Parathyroid adenoma (tissue), 2 donors: ENCODE data around the gene F8.

ENCODE experiments used
- H2AFZ ChIP-seq: fragments of 300-600 bp; sonication (generic); one replicate; pipeline ENCODE4 v1.7.0; 2017; ENCODE audit warnings: antibody characterized with exemption, mild to moderate bottlenecking
- H3K27ac ChIP-seq: fragments of 300-600 bp; sonication (generic); one replicate; pipeline ENCODE4 v1.7.0; 2017
- H3K27me3 ChIP-seq: fragments of 300-600 bp; sonication (generic); one replicate; pipeline ENCODE4 v1.7.0; 2017; ENCODE audit warnings: low read length; ENCODE audit not compliant: control insufficient read depth, insufficient read depth
- H3K36me3 ChIP-seq: fragments of 300-600 bp; sonication (generic); one replicate; pipeline ENCODE4 v1.7.0; 2017; ENCODE audit warnings: low read length; ENCODE audit not compliant: control insufficient read depth, insufficient read depth
- H3K4me1 ChIP-seq: fragments of 300-600 bp; sonication (generic); one replicate; pipeline ENCODE4 v1.7.0; 2017; ENCODE audit warnings: control low read depth
- H3K4me2 ChIP-seq: fragments of 300-600 bp; sonication (generic); one replicate; pipeline ENCODE4 v1.7.0; 2017; ENCODE audit warnings: low read length
- H3K4me3 ChIP-seq: fragments of 300-600 bp; sonication (generic); one replicate; pipeline ENCODE4 v1.7.0; 2017; ENCODE audit warnings: low read depth, low read length
- H3K79me2 ChIP-seq: fragments of 300-600 bp; sonication (generic); one replicate; pipeline ENCODE4 v1.7.0; 2017; ENCODE audit warnings: control low read depth
- H3K9ac ChIP-seq: fragments of 300-600 bp; sonication (generic); one replicate; pipeline ENCODE4 v1.7.0; 2017; ENCODE audit warnings: mild to moderate bottlenecking
- H3K9me3 ChIP-seq: fragments of 300-600 bp; sonication (generic); one replicate; pipeline ENCODE4 v1.7.0; 2017; ENCODE audit warnings: low read length; ENCODE audit not compliant: control insufficient read depth
- TF ChIP-seq, protein P1 (sequence below): fragments of 300-600 bp; sonication (generic); IDR thresholded peaks from one replicate; pipeline ENCODE4 v1.7.0; 2017; ENCODE audit warnings: antibody characterized with exemption, mild to moderate bottlenecking
- donor health status: primary hyperparathyroidism.

The F8 gene

DNA sequence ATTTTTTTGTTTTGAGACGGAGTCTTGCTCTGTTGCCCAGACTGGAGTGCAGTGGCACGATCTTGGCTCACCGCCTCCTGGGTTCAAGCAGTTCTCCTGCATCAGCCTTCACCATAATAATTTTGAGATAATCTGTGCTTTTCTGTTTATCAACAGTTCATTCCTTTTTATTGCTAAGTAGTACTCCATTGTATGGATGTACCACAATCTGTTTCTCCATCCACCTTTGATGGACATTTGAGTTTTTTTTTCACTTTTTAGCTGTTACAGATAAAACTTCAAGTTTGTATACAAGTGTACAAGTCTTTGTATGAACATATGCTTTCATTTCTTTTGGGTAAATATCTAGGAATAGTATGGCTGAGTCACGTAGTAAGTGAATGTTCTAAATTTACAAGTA, 13.2 kb upstream of the F8 start:
- Histone ChIP-seq H3K27me3 (no peaks in the 10 kb centered on the region), H3K4me1 (no peaks in the 10 kb centered on the region), H2AFZ (no peak overlapping the region), H3K4me2 (no peak overlapping the region), H3K36me3 (no peaks in the 10 kb centered on the region), H3K27ac (no peak overlapping the region), H3K9ac (no peak overlapping the region), H3K79me2 (peaks cover 7% of the 10 kb centered on the region), H3K4me3 (no peak overlapping the region), H3K9me3 (no peaks in the 10 kb centered on the region)
- TF ChIP-seq, protein P1, sequence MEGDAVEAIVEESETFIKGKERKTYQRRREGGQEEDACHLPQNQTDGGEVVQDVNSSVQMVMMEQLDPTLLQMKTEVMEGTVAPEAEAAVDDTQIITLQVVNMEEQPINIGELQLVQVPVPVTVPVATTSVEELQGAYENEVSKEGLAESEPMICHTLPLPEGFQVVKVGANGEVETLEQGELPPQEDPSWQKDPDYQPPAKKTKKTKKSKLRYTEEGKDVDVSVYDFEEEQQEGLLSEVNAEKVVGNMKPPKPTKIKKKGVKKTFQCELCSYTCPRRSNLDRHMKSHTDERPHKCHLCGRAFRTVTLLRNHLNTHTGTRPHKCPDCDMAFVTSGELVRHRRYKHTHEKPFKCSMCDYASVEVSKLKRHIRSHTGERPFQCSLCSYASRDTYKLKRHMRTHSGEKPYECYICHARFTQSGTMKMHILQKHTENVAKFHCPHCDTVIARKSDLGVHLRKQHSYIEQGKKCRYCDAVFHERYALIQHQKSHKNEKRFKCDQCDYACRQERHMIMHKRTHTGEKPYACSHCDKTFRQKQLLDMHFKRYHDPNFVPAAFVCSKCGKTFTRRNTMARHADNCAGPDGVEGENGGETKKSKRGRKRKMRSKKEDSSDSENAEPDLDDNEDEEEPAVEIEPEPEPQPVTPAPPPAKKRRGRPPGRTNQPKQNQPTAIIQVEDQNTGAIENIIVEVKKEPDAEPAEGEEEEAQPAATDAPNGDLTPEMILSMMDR: no peak

DNA sequence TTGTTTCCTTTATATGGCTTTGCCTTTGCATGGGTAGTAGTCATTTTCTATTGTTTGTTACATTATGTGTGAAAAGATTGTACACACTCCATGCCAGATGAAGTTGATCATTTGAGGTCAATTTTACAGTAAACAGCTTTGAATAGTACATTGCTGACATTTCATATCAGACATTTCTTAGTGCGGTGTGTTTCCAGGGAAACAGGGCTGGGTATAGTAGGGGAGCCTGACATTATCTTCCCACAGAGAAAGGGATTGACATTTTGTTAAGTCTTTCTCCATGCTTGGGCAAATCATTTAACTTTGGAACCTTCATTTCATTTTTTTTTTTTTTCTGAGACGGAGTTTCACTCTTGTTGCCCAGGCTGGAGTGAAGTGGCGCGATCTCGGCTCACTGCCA, 9.1 kb upstream of the F8 start:
- Histone ChIP-seq H3K4me1 (no peaks in the 10 kb centered on the region), H3K27ac (no peak overlapping the region)
- TF ChIP-seq, protein P1: no peak

DNA sequence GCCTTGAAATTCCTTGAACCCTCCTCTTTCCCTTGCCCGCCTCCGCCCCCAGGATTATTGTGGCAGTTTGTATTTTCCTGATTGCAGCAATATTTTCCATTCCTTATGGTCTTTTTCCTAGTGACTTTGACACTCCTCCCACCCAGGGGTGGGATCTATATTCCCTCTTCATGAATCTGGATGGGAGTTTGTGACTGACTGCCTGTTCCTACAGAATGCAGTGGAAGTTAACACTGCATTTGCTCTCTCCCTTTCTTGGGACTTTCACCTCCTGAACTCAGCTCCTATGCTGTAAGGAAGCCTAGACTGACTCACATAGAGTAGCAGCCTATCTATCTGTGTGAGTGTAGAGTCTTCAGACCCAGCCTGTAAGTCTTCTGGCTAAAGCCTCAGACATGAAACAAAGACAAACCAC, 6.4 kb upstream of the F8 start:
- no peak overlapping the region for H3K4me3 ChIP-seq
- no peak overlapping the region for H3K27ac ChIP-seq

More for the DNA sequence above, 9.1 kb upstream of the F8 start:
- Histone ChIP-seq H3K27me3 (no peaks in the 10 kb centered on the region), H3K9ac (no peak overlapping the region), H3K4me2 (no peak overlapping the region), H3K36me3 (no peaks in the 10 kb centered on the region), H2AFZ (no peak overlapping the region), H3K79me2 (peaks cover 11% of the 10 kb centered on the region), H3K4me3 (no peak overlapping the region), H3K9me3 (no peaks in the 10 kb centered on the region)

GRCh38 chrX:155028129-155028528, 5.6 kb upstream of the F8 start:
- Histone ChIP-seq H3K36me3 (no peaks in the 10 kb centered on the region), H3K27me3 (no peaks in the 10 kb centered on the region), H3K9me3 (no peaks in the 10 kb centered on the region), H3K4me2 (peak overlapping the region; percentile 64), H3K27ac (peak overlapping the region; percentile 98), H2AFZ (no peak overlapping the region), H3K9ac (no peak overlapping the region), H3K4me1 (peaks cover 5% of the 10 kb centered on the region), H3K4me3 (peak overlapping the region; percentile 71), H3K79me2 (peaks cover 9% of the 10 kb centered on the region)
- TF ChIP-seq, protein P1: no peak

More for the DNA sequence above, 6.4 kb upstream of the F8 start:
- TF ChIP-seq, protein P1: no peak
- Histone ChIP-seq H3K79me2 (peaks cover 9% of the 10 kb centered on the region), H3K27me3 (no peaks in the 10 kb centered on the region), H3K36me3 (no peaks in the 10 kb centered on the region), H2AFZ (no peak overlapping the region), H3K9me3 (no peaks in the 10 kb centered on the region), H3K9ac (no peak overlapping the region), H3K4me2 (no peak overlapping the region), H3K4me1 (peaks cover 5% of the 10 kb centered on the region)

DNA sequence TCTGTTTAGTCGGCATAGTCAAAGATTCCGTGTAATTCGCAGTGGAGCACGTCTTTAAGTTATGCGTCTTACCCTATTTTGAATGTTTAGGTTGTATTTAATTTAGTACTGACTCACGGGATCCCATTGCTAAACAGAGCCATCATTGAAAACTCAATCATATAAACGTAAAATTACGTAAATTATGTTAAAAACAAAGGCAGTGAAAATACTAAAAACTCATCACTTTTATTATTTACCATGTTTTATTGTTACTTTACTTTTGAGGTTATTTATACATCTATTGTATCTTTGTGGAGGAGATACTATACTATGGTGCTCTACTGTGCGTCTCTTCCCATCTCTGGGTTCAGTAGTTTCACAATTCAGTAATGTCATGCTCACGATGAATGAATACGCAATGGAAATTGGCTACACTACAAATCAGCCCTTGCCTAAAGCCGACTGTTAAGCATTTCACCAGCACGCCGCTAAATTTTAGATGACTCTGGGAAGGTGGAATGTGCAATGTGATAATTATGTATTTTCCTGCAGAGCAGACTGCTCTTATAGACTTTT, 5.1 kb upstream of the F8 start:
- Histone ChIP-seq H2AFZ (peak overlapping the region; percentile 68), H3K4me3 (peak overlapping the region; percentile 71), H3K9me3 (no peaks in the 10 kb centered on the region), H3K4me2 (peak overlapping the region; percentile 64), H3K79me2 (peaks cover 9% of the 10 kb centered on the region), H3K9ac (peak overlapping the region; percentile 76), H3K27ac (peak overlapping the region; percentile 98), H3K36me3 (no peaks in the 10 kb centered on the region), H3K27me3 (no peaks in the 10 kb centered on the region), H3K4me1 (peaks cover 5% of the 10 kb centered on the region)
- TF ChIP-seq, protein P1: no peak
